Stimulated activated CD4-positive, alpha-beta T cell treated with anti-CD3 and anti-CD28 coated beads, Interleukin-15, amount 100 ng/mL, for 48 hours (primary cell): ENCODE measurements around the gene MTA2.
"Not testable (repeated sequence)": the region's sequence is repeated elsewhere in the genome, so short reads cannot be mapped to it uniquely, and the experiment has no call there.

Experiments
- DNase-seq, 2 donors: peaks; one replicate each; pipeline ENCODE4 v3.0.0-alpha.2; 2020; ENCODE audit warnings: low read depth in 2 of 2

Gene MTA2

GRCh38 chr11:62592146-62592815 lies 9.4 kb downstream of the MTA2 start:
- no peak for DNase-seq

- peak; percentile 94 to 95 for DNase-seq
These were observed 10.1 kb downstream of the MTA2 start, which contains the start of gene TUT1 for GRCh38 chr11:62591448-62592145. Gene TUT1, minus strand, starts transcription at chr11:62591523. Its CDS starts 38 bp downstream, at chr11:62591485.

- DNase-seq = no peak
These were observed 12.6 kb downstream of the MTA2 start for GRCh38 chr11:62588966-62589637.

GRCh38 chr11:62585356-62585755 lies 16.3 kb downstream of the MTA2 start:
- not testable (repeated sequence) for DNase-seq

GRCh38 chr11:62581735-62582134 lies 19.9 kb downstream of the MTA2 start:
- DNase-seq = not testable (repeated sequence)

- DNase-seq = no peak
These were observed 20.5 kb downstream of the MTA2 start for GRCh38 chr11:62580959-62581715.

- no peak for DNase-seq
These were observed 22.4 kb downstream of the MTA2 start for GRCh38 chr11:62579252-62579651.

GRCh38 chr11:62578541-62578940 lies 23.1 kb downstream of the MTA2 start:
- no peak for DNase-seq

- DNase-seq = no peak
These were observed 24.5 kb downstream of the MTA2 start for GRCh38 chr11:62577046-62577714.

GRCh38 chr11:62575837-62576236 lies 25.8 kb downstream of the MTA2 start:
- DNase-seq = no peak

- no peak for DNase-seq
These were observed 26.5 kb downstream of the MTA2 start for GRCh38 chr11:62575156-62575555.

- DNase-seq = no peak
These were observed 27.1 kb downstream of the MTA2 start for GRCh38 chr11:62574363-62575071.

GRCh38 chr11:62573592-62574362 lies 27.9 kb downstream of the MTA2 start, which contains the start of gene EEF1G:
Gene EEF1G, minus strand, starts transcription at chr11:62573891. Its CDS starts 49 bp downstream, at chr11:62573842.
- DNase-seq = peak; percentile 97 to 98

GRCh38 chr11:62573006-62573591 lies 28.6 kb downstream of the MTA2 start:
- no peak for DNase-seq

GRCh38 chr11:62572431-62572830 lies 29.2 kb downstream of the MTA2 start:
- no peak for DNase-seq

GRCh38 chr11:62571493-62571892 lies 30.2 kb downstream of the MTA2 start:
- not testable (repeated sequence) for DNase-seq

- DNase-seq = not testable (repeated sequence)
These were observed 30.8 kb downstream of the MTA2 start for GRCh38 chr11:62570903-62571302.

- DNase-seq = no peak
These were observed 32.1 kb downstream of the MTA2 start for GRCh38 chr11:62569611-62570010.

- no peak for DNase-seq
These were observed 34.5 kb downstream of the MTA2 start for GRCh38 chr11:62567018-62567633.
